Measurements from ENCODE around the gene EPAS1. TPM values are rescaled to one million over a fixed set of nuclear protein-coding genes. Genes with fewer than 3 reads are reported as not detected.
"Not testable (repeated sequence)": the region's sequence is repeated elsewhere in the genome, so short reads cannot be mapped to it uniquely, and the experiment has no call there.

Gene EPAS1
- total RNA-seq, 2 experiments from 2014 or later, result 4.2 to 5.4 TPM

GRCh38 chr2:46393347-46393820 lies 96.2 kb downstream of the EPAS1 start:
- POLR2A ChIA-PET, result no interaction called here
- no peaks in the 10 kb centered on the region for H3K36me3 ChIP-seq (ENCODE audit: insufficient read depth, low read length)
- Mint-ChIP-seq H3K36me3 (ENCODE audit: low read depth) (no peaks in the 10 kb centered on the region), H3K4me1 (ENCODE audit: low read depth) (no peaks in the 10 kb centered on the region), H3K9me3 (no peaks in the 10 kb centered on the region), H3K4me3 (no peak overlapping the region), H3K27ac (no peak overlapping the region), H3K27me3 (peaks cover 12% of the 10 kb centered on the region)
- TF ChIP-seq, protein P1, sequence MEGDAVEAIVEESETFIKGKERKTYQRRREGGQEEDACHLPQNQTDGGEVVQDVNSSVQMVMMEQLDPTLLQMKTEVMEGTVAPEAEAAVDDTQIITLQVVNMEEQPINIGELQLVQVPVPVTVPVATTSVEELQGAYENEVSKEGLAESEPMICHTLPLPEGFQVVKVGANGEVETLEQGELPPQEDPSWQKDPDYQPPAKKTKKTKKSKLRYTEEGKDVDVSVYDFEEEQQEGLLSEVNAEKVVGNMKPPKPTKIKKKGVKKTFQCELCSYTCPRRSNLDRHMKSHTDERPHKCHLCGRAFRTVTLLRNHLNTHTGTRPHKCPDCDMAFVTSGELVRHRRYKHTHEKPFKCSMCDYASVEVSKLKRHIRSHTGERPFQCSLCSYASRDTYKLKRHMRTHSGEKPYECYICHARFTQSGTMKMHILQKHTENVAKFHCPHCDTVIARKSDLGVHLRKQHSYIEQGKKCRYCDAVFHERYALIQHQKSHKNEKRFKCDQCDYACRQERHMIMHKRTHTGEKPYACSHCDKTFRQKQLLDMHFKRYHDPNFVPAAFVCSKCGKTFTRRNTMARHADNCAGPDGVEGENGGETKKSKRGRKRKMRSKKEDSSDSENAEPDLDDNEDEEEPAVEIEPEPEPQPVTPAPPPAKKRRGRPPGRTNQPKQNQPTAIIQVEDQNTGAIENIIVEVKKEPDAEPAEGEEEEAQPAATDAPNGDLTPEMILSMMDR (IDR thresholded peaks at IDR 0.05), result no peak
- CTCF ChIA-PET, result no interaction called here
- no peaks in the 10 kb centered on the region for H3K4me1 ChIP-seq (ENCODE audit: insufficient read depth, low read length)
- H3K4me3 ChIP-seq (ENCODE audit: low read length), result no peak overlapping the region
- intact Hi-C loops (cut with DNase I, micrococcal nuclease), result no loop called here
- no peaks in the 10 kb centered on the region for H3K9me3 ChIP-seq (ENCODE audit: control insufficient read depth in 1 of 2, insufficient read depth in 1 of 2, low read length in 2 of 2)
- ATAC-seq (ENCODE audit: poor library complexity), result no peak
- H3K27ac ChIP-seq (ENCODE audit: low read depth in 1 of 2, low read length in 2 of 2), result no peak overlapping the region
- H3K27me3 ChIP-seq (ENCODE audit: control insufficient read depth in 1 of 2, insufficient read depth in 2 of 2, low read length in 2 of 2), result no peaks in the 10 kb centered on the region
- DNase-seq, result no peak

GRCh38 chr2:46393865-46394264 lies 96.7 kb downstream of the EPAS1 start:
- CTCF ChIA-PET, result no interaction called here
- POLR2A ChIA-PET, result no interaction called here
- H3K27ac Mint-ChIP-seq, result no peak overlapping the region
- H3K27me3 ChIP-seq (ENCODE audit: control insufficient read depth in 1 of 2, insufficient read depth in 2 of 2, low read length in 2 of 2), result no peaks in the 10 kb centered on the region
- no peak overlapping the region for H3K4me3 Mint-ChIP-seq
- H3K9me3 ChIP-seq (ENCODE audit: control insufficient read depth in 1 of 2, insufficient read depth in 1 of 2, low read length in 2 of 2), result no peaks in the 10 kb centered on the region
- H3K36me3 ChIP-seq (ENCODE audit: insufficient read depth, low read length), result no peaks in the 10 kb centered on the region
- TF ChIP-seq, protein P1 (IDR thresholded peaks at IDR 0.05), result no peak
- H3K4me3 ChIP-seq (ENCODE audit: low read length), result no peak overlapping the region
- no peaks in the 10 kb centered on the region for H3K9me3 Mint-ChIP-seq
- no peak for ATAC-seq (ENCODE audit: poor library complexity)
- no peak overlapping the region for H3K27ac ChIP-seq (ENCODE audit: low read depth in 1 of 2, low read length in 2 of 2)
- H3K27me3 Mint-ChIP-seq, result peaks cover 12% of the 10 kb centered on the region
- H3K36me3 Mint-ChIP-seq (ENCODE audit: low read depth), result no peaks in the 10 kb centered on the region
- H3K4me1 ChIP-seq (ENCODE audit: insufficient read depth, low read length), result no peaks in the 10 kb centered on the region
- intact Hi-C loops (cut with DNase I, micrococcal nuclease), result no loop called here
- no peak for DNase-seq
- no peaks in the 10 kb centered on the region for H3K4me1 Mint-ChIP-seq (ENCODE audit: low read depth)

GRCh38 chr2:46394649-46395510 lies 97.7 kb downstream of the EPAS1 start:
- intact Hi-C loops (cut with DNase I, micrococcal nuclease), result no loop called here
- Mint-ChIP-seq H3K4me1 (ENCODE audit: low read depth) (no peaks in the 10 kb centered on the region), H3K36me3 (ENCODE audit: low read depth) (no peaks in the 10 kb centered on the region), H3K27me3 (peaks cover 12% of the 10 kb centered on the region), H3K4me3 (no peak overlapping the region), H3K9me3 (no peaks in the 10 kb centered on the region), H3K27ac (no peak overlapping the region)
- no peak overlapping the region for H3K4me3 ChIP-seq (ENCODE audit: low read length)
- CTCF ChIA-PET, result no interaction called here
- no peaks in the 10 kb centered on the region for H3K9me3 ChIP-seq (ENCODE audit: control insufficient read depth in 1 of 2, insufficient read depth in 1 of 2, low read length in 2 of 2)
- DNase-seq, result no peak
- H3K27me3 ChIP-seq (ENCODE audit: control insufficient read depth in 1 of 2, insufficient read depth in 2 of 2, low read length in 2 of 2), result no peaks in the 10 kb centered on the region
- H3K36me3 ChIP-seq (ENCODE audit: insufficient read depth, low read length), result no peaks in the 10 kb centered on the region
- ATAC-seq (ENCODE audit: poor library complexity), result no peak
- no peak overlapping the region for H3K27ac ChIP-seq (ENCODE audit: low read depth in 1 of 2, low read length in 2 of 2)
- POLR2A ChIA-PET, result no interaction called here
- TF ChIP-seq, protein P1 (IDR thresholded peaks at IDR 0.05), result no peak
- H3K4me1 ChIP-seq (ENCODE audit: insufficient read depth, low read length), result no peaks in the 10 kb centered on the region

GRCh38 chr2:46395730-46396129 lies 98.5 kb downstream of the EPAS1 start:
- H3K9me3 Mint-ChIP-seq; ATAC-seq (ENCODE audit: poor library complexity); H3K9me3 ChIP-seq (ENCODE audit: control insufficient read depth in 1 of 2, insufficient read depth in 1 of 2, low read length in 2 of 2); H3K4me3 Mint-ChIP-seq; DNase-seq; H3K36me3 Mint-ChIP-seq (ENCODE audit: low read depth); H3K4me1 ChIP-seq (ENCODE audit: insufficient read depth, low read length); H3K36me3 ChIP-seq (ENCODE audit: insufficient read depth, low read length); CTCF ChIA-PET; POLR2A ChIA-PET; intact Hi-C loops (cut with DNase I, micrococcal nuclease); H3K27me3 ChIP-seq (ENCODE audit: control insufficient read depth in 1 of 2, insufficient read depth in 2 of 2, low read length in 2 of 2); H3K27ac ChIP-seq (ENCODE audit: low read depth in 1 of 2, low read length in 2 of 2); H3K4me1 Mint-ChIP-seq (ENCODE audit: low read depth); H3K4me3 ChIP-seq (ENCODE audit: low read length); H3K27ac Mint-ChIP-seq: not testable (repeated sequence)
- peaks cover 12% of the 10 kb centered on the region for H3K27me3 Mint-ChIP-seq

All from CD4-positive, alpha-beta T cell (primary cell).